HepG2 (cell line): ENCODE results near the gene PPP2R1B. TPM values are rescaled to one million over a fixed set of nuclear protein-coding genes. Genes with fewer than 3 reads are reported as not detected.

Source experiments
- AKAP8 ChIP-seq: sonication (generic); formaldehyde crosslinking; IDR thresholded peaks from 2 replicates; pipeline ENCODE4 v1.5.1; 2020; ENCODE audit warnings: mild to moderate bottlenecking, missing genetic modification reagents
- BRCA1 ChIP-seq: sonication (generic); formaldehyde crosslinking; IDR thresholded peaks from 2 replicates; pipeline ENCODE4 v1.4.0; 2020; ENCODE audit warnings: missing genetic modification reagents
- CENPBD1 ChIP-seq: sonication (generic); formaldehyde crosslinking; IDR thresholded peaks from 2 replicates; pipeline ENCODE4 v1.8.0; 2022; ENCODE audit warnings: missing genetic modification reagents, low read depth, mild to moderate bottlenecking, borderline replicate concordance
- CREM ChIP-seq, 2 experiments: sonication (generic) in 1 of 2; formaldehyde crosslinking in 1 of 2; IDR thresholded peaks; 2 replicates each; pipeline versions ENCODE4 v1.4.0 to v1.6.1; 2016 to 2020; ENCODE audit warnings: antibody characterized with exemption in 1 of 2, mild to moderate bottlenecking in 1 of 2, missing genetic modification reagents in 1 of 2
- E2F5 ChIP-seq: sonication (generic); formaldehyde crosslinking; conservative IDR thresholded peaks from 2 replicates; pipeline ENCODE4 v1.4.0; 2020; ENCODE audit warnings: missing genetic modification reagents
- KAT2B ChIP-seq: fragments of 150-350 bp; IDR thresholded peaks from 2 replicates; pipeline ENCODE4 v1.6.1; 2014; ENCODE audit warnings: low read depth, low read length, borderline replicate concordance
- KMT2B ChIP-seq: IDR thresholded peaks from 2 replicates; pipeline ENCODE4 v1.6.1; 2016; ENCODE audit warnings: missing genetic modification reagents, missing compliant biosample characterization
- MLXIP ChIP-seq: sonication (generic); formaldehyde crosslinking; IDR thresholded peaks from 2 replicates; pipeline ENCODE4 v1.9.0; 2021; ENCODE audit warnings: missing genetic modification reagents, borderline replicate concordance
- NFE2L2 ChIP-seq: fragments of 150-350 bp; IDR thresholded peaks from 2 replicates; pipeline ENCODE4 v1.6.1; 2014; ENCODE audit warnings: low read length
- NFYC ChIP-seq: IDR thresholded peaks from 2 replicates; pipeline ENCODE4 v1.6.1; 2016; ENCODE audit warnings: missing genetic modification reagents, missing compliant biosample characterization
- PATZ1 ChIP-seq: sonication (generic); formaldehyde crosslinking; IDR thresholded peaks from 2 replicates; pipeline ENCODE4 v1.4.0; 2020; ENCODE audit warnings: missing genetic modification reagents
- PAWR ChIP-seq: sonication (generic); formaldehyde crosslinking; IDR thresholded peaks from 2 replicates; pipeline ENCODE4 v1.4.0; 2020; ENCODE audit warnings: missing genetic modification reagents, mild to moderate bottlenecking, borderline replicate concordance
- PHF20 ChIP-seq: sonication (generic); formaldehyde crosslinking; IDR thresholded peaks from 2 replicates; pipeline ENCODE4 v1.5.0; 2020; ENCODE audit warnings: mild to moderate bottlenecking, missing genetic modification reagents
- PTBP1 ChIP-seq: fragments of 200-400 bp; formaldehyde crosslinking; IDR thresholded peaks from 2 replicates; pipeline ENCODE4 v1.6.1; 2018; ENCODE audit warnings: low read length, low read depth; ENCODE audit not compliant: poor library complexity, severe bottlenecking
- RXRB ChIP-seq: IDR thresholded peaks from 2 replicates; pipeline ENCODE4 v1.6.1; 2016; ENCODE audit warnings: borderline replicate concordance, missing genetic modification reagents, missing compliant biosample characterization
- TRAFD1 ChIP-seq: sonication (generic); formaldehyde crosslinking; IDR thresholded peaks from 2 replicates; pipeline ENCODE4 v1.5.1; 2020; ENCODE audit warnings: missing genetic modification reagents, mild to moderate bottlenecking, borderline replicate concordance
- YEATS4 ChIP-seq: sonication (generic); formaldehyde crosslinking; IDR thresholded peaks from 2 replicates; pipeline ENCODE4 v1.4.0; 2020; ENCODE audit warnings: missing genetic modification reagents, borderline replicate concordance
- ZNF644 ChIP-seq: IDR thresholded peaks from 2 replicates; pipeline ENCODE4 v1.6.1; 2016; ENCODE audit warnings: low read depth
- ZNF790 ChIP-seq: sonication (generic); formaldehyde crosslinking; IDR thresholded peaks from 2 replicates; pipeline ENCODE4 v1.8.0; 2022; ENCODE audit warnings: missing genetic modification reagents, mild to moderate bottlenecking, borderline replicate concordance
- ZNF816 ChIP-seq: sonication (generic); formaldehyde crosslinking; IDR thresholded peaks from 2 replicates; pipeline ENCODE4 v1.8.0; 2022; ENCODE audit warnings: missing genetic modification reagents, mild to moderate bottlenecking, borderline replicate concordance
- ZSCAN20 ChIP-seq: sonication (generic); formaldehyde crosslinking; IDR thresholded peaks from 2 replicates; pipeline ENCODE4 v1.4.0; 2020; ENCODE audit warnings: missing genetic modification reagents, mild to moderate bottlenecking, borderline replicate concordance
- polyA plus RNA-seq, 8 experiments: library from polyadenylated mRNA; depleted of rRNA in 3 of 8; stranded (reverse) in 7 of 8; unstranded in 1 of 8; fragments of >200 nt; fragmentation: Illumina TruSeq in 4 of 8; extraction: Trizol in 4 of 8; gene quantifications; 2 replicates each; pipeline versions ENCODE4 v1.2.1 to v1.2.3, GENCODE V29; 2011 to 2016; ENCODE audit warnings: low read depth in 4 of 8, missing spikeins in 1 of 8, mixed read lengths in 1 of 8; ENCODE audit not compliant: insufficient read depth in 1 of 8
- total RNA-seq, 5 experiments: library from RNA; depleted of rRNA; stranded (reverse); fragments of >200 nt; fragmentation: Illumina TruSeq; extraction: Trizol; gene quantifications; 2 replicates each; pipeline ENCODE4 v1.2.3, GENCODE V29; 2016; ENCODE audit warnings: low read depth in 1 of 5

PPP2R1B gene
- total and polyA plus RNA-seq, 2 of the 13 experiments (the other 11 are each of a cell fraction or from before 2014, with no cell fraction given): 22.1 to 56.8 TPM

GRCh38 chr11:111765984-111766833 lies at the start of gene PPP2R1B (continued):
- TF ChIP-seq PTBP1 (no peak), YEATS4 (CRISPR knock-in tag) (no peak), RXRB (CRISPR knock-in tag) (no peak), NFE2L2 (no peak), NFYC (CRISPR knock-in tag) (no peak), TRAFD1 (CRISPR knock-in tag) (no peak), CENPBD1 (no peak), KAT2B (no peak), MLXIP (CRISPR knock-in tag) (peak; percentile 42; the same call in 1 of the 2 replicates), ZSCAN20 (no peak), ZNF790 (CRISPR knock-in tag) (no peak), BRCA1 (CRISPR knock-in tag) (peak; percentile 42; the same call in 1 of the 2 replicates), AKAP8 (CRISPR knock-in tag) (peak; percentile 57; the same call in 1 of the 2 replicates), KMT2B (CRISPR knock-in tag) (peak; percentile 64; the same call in 1 of the 2 replicates), E2F5 (CRISPR knock-in tag) (no peak), PATZ1 (peak; percentile 17; the same call in 1 of the 2 replicates), PAWR (CRISPR knock-in tag) (no peak), PHF20 (CRISPR knock-in tag) (0 out of 2 replicates have a peak, but pooled peaks have one; percentile 37), ZNF644 (CRISPR knock-in tag) (no peak), ZNF816 (no peak), CREM (IDR thresholded peaks at IDR 0.05) (no peak), CREM (CRISPR knock-in tag; IDR thresholded peaks at IDR 0.05) (no peak)
